ENCODE results near the gene GRM2. TPM values are rescaled to one million over a fixed set of nuclear protein-coding genes. Genes with fewer than 3 reads are reported as not detected.

Gene GRM2
- total and polyA plus RNA-seq, 10 of the 15 experiments (the other 5 are each of a cell fraction or from before 2014, with no cell fraction given) = 0.01 to 0.14 (median 0.06) TPM; not detected in 5

DNA sequence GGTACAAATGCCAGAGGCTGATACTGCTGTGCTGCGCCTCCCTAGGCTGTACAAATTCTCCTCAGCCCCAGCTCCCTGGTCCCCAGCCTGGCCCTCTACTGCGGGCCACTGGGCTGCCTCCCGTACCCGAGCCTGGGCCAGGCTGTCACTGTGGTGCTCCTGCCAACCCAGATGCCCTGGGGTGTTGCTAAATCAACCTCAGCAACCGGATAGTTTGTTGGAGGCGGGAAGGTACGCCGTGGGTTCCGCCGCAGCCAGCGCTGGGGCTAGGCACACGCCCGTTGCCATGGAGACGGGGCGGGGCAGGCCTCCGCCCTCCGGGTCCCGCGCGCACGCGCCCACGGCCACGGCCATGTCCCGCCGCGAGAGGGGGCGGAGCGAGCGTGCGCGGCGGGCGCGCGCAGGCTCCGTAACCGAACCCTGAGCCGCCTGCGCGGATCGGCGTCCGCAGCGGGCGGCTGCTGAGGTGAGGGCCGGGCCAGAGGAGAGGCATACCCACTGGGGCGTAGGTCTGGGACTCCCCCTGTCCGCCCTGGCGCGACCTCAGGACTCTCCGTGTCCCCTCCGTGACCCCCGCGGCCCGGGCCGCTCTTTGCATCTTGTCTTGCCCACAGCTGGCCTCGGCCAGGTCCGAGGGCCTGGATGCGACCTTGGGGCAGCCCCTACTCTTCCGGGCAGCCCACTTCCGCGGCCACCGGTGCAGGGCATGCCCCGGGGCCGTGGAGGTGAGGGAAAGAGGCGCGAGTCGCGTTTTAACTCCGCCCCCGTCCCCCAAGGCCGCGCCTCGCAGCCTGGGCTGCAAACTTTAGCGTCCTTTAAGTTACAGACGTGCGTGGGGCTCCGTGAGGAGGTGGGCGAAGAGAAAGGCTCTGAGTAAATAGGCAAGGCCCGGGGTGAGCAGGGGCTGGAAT is 35.8 kb upstream of the GRM2 start, which contains the start of gene TEX264 (continued):
- TF ChIP-seq SMC3 (IDR thresholded peaks at IDR 0.05; ENCODE audit: borderline replicate concordance, low read length) (no peak), MTA2 (IDR thresholded peaks at IDR 0.05; ENCODE audit: low read depth) (no peak), CHD2 (IDR thresholded peaks at IDR 0.05; ENCODE audit: borderline replicate concordance, low read depth, low read length) (no peak), HCFC1 (IDR thresholded peaks at IDR 0.05; ENCODE audit: low read length) (peak; percentile 49), MYC (IDR thresholded peaks at IDR 0.05; ENCODE audit: insufficient read depth, insufficient read length, insufficient replicate concordance, low read length, severe bottlenecking) (no peak), YBX1 (IDR thresholded peaks at IDR 0.05) (no peak), YY1 (IDR thresholded peaks at IDR 0.05; ENCODE audit: low read depth, low read length) (peak; percentile 70; the same call in 1 of the 2 replicates), LARP7 (IDR thresholded peaks at IDR 0.05) (peak; percentile 67; the same call in 1 of the 2 replicates), BACH1 (IDR thresholded peaks at IDR 0.05; ENCODE audit: borderline replicate concordance) (peak; percentile 98), ZNF274 (IDR thresholded peaks at IDR 0.05; ENCODE audit: insufficient read depth, insufficient read length) (no peak), MTA3 (IDR thresholded peaks at IDR 0.05; ENCODE audit: borderline replicate concordance, low read length) (no peak), IRF4 (IDR thresholded peaks at IDR 0.05; ENCODE audit: low read depth, low read length) (no peak), CREM (IDR thresholded peaks at IDR 0.05; ENCODE audit: low read depth) (0 out of 2 replicates have a peak, but pooled peaks have one; percentile 8), ZNF24 (IDR thresholded peaks at IDR 0.05) (no peak), BHLHE40 (IDR thresholded peaks at IDR 0.05; ENCODE audit: borderline replicate concordance in 1 of 2, low read depth in 2 of 2, low read length in 1 of 2) (peak in 1 of 2 experiments; percentile 94; a peak in 2 of 4 replicates)
- TF ChIP-seq, protein P1, sequence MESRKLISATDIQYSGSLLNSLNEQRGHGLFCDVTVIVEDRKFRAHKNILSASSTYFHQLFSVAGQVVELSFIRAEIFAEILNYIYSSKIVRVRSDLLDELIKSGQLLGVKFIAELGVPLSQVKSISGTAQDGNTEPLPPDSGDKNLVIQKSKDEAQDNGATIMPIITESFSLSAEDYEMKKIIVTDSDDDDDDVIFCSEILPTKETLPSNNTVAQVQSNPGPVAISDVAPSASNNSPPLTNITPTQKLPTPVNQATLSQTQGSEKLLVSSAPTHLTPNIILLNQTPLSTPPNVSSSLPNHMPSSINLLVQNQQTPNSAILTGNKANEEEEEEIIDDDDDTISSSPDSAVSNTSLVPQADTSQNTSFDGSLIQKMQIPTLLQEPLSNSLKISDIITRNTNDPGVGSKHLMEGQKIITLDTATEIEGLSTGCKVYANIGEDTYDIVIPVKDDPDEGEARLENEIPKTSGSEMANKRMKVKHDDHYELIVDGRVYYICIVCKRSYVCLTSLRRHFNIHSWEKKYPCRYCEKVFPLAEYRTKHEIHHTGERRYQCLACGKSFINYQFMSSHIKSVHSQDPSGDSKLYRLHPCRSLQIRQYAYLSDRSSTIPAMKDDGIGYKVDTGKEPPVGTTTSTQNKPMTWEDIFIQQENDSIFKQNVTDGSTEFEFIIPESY (IDR thresholded peaks at IDR 0.05) = no peak
- TF ChIP-seq, protein P2, sequence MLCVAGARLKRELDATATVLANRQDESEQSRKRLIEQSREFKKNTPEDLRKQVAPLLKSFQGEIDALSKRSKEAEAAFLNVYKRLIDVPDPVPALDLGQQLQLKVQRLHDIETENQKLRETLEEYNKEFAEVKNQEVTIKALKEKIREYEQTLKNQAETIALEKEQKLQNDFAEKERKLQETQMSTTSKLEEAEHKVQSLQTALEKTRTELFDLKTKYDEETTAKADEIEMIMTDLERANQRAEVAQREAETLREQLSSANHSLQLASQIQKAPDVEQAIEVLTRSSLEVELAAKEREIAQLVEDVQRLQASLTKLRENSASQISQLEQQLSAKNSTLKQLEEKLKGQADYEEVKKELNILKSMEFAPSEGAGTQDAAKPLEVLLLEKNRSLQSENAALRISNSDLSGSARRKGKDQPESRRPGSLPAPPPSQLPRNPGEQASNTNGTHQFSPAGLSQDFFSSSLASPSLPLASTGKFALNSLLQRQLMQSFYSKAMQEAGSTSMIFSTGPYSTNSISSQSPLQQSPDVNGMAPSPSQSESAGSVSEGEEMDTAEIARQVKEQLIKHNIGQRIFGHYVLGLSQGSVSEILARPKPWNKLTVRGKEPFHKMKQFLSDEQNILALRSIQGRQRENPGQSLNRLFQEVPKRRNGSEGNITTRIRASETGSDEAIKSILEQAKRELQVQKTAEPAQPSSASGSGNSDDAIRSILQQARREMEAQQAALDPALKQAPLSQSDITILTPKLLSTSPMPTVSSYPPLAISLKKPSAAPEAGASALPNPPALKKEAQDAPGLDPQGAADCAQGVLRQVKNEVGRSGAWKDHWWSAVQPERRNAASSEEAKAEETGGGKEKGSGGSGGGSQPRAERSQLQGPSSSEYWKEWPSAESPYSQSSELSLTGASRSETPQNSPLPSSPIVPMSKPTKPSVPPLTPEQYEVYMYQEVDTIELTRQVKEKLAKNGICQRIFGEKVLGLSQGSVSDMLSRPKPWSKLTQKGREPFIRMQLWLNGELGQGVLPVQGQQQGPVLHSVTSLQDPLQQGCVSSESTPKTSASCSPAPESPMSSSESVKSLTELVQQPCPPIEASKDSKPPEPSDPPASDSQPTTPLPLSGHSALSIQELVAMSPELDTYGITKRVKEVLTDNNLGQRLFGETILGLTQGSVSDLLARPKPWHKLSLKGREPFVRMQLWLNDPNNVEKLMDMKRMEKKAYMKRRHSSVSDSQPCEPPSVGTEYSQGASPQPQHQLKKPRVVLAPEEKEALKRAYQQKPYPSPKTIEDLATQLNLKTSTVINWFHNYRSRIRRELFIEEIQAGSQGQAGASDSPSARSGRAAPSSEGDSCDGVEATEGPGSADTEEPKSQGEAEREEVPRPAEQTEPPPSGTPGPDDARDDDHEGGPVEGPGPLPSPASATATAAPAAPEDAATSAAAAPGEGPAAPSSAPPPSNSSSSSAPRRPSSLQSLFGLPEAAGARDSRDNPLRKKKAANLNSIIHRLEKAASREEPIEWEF (IDR thresholded peaks at IDR 0.05; ENCODE audit: insufficient replicate concordance, low read depth, low read length) = no peak
- TF ChIP-seq, protein P3, sequence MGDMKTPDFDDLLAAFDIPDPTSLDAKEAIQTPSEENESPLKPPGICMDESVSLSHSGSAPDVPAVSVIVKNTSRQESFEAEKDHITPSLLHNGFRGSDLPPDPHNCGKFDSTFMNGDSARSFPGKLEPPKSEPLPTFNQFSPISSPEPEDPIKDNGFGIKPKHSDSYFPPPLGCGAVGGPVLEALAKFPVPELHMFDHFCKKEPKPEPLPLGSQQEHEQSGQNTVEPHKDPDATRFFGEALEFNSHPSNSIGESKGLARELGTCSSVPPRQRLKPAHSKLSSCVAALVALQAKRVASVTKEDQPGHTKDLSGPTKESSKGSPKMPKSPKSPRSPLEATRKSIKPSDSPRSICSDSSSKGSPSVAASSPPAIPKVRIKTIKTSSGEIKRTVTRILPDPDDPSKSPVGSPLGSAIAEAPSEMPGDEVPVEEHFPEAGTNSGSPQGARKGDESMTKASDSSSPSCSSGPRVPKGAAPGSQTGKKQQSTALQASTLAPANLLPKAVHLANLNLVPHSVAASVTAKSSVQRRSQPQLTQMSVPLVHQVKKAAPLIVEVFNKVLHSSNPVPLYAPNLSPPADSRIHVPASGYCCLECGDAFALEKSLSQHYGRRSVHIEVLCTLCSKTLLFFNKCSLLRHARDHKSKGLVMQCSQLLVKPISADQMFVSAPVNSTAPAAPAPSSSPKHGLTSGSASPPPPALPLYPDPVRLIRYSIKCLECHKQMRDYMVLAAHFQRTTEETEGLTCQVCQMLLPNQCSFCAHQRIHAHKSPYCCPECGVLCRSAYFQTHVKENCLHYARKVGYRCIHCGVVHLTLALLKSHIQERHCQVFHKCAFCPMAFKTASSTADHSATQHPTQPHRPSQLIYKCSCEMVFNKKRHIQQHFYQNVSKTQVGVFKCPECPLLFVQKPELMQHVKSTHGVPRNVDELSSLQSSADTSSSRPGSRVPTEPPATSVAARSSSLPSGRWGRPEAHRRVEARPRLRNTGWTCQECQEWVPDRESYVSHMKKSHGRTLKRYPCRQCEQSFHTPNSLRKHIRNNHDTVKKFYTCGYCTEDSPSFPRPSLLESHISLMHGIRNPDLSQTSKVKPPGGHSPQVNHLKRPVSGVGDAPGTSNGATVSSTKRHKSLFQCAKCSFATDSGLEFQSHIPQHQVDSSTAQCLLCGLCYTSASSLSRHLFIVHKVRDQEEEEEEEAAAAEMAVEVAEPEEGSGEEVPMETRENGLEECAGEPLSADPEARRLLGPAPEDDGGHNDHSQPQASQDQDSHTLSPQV (IDR thresholded peaks at IDR 0.05) = no peak
